ENCODE results near the gene GRK3. TPM values are rescaled to one million over a fixed set of nuclear protein-coding genes. Genes with fewer than 3 reads are reported as not detected.
"Not testable (repeated sequence)": the region's sequence is repeated elsewhere in the genome, so short reads cannot be mapped to it uniquely, and the experiment has no call there.

GRK3 gene
- total and polyA plus RNA-seq, 5 experiments from 2014 or later = 0.19 to 8.8 (median 0.77) TPM

GRCh38 chr22:25540166-25540907, 24.1 kb upstream of the GRK3 start:
- Mint-ChIP-seq H3K4me3 (no peak overlapping the region), H3K27me3 (peaks cover 0 to 7% (median 3%) of the 10 kb centered on the region in 5 donors), H3K4me1 (peaks cover 0 to 11% (median 0%) of the 10 kb centered on the region in 4 donors), H3K27ac (no peak overlapping the region), H3K9me3 (no peaks in the 10 kb centered on the region), H3K36me3 (peaks cover 0 to 3% (median 0%) of the 10 kb centered on the region in 3 donors)
- no peak for ATAC-seq
- no peak for DNase-seq
- POLR2A ChIA-PET = no interaction called here

GRCh38 chr22:25540908-25541660, 23.4 kb upstream of the GRK3 start:
- ATAC-seq (no peak), DNase-seq (no peak)
- Mint-ChIP-seq H3K27me3 (peaks cover 0 to 6% (median 0%) of the 10 kb centered on the region in 5 donors), H3K4me1 (peaks cover 0 to 16% (median 0%) of the 10 kb centered on the region in 4 donors), H3K36me3 (peaks cover 0 to 3% (median 0%) of the 10 kb centered on the region in 3 donors), H3K27ac (peak overlapping the region in 1 of 10 donors; percentile 29), H3K4me3 (no peak overlapping the region), H3K9me3 (no peaks in the 10 kb centered on the region)
- POLR2A ChIA-PET = no interaction called here

- Mint-ChIP-seq H3K4me1 (peaks cover 0 to 21% (median 0%) of the 10 kb centered on the region in 4 donors), H3K27ac (no peak overlapping the region), H3K27me3 (peaks cover 0 to 3% (median 0%) of the 10 kb centered on the region in 5 donors), H3K4me3 (no peak overlapping the region), H3K36me3 (peaks cover 0 to 3% (median 0%) of the 10 kb centered on the region in 3 donors), H3K9me3 (no peaks in the 10 kb centered on the region)
- POLR2A ChIA-PET = no interaction called here
- DNase-seq = no peak
- ATAC-seq = no peak
Measured at GRCh38 chr22:25542191-25542590, 22.3 kb upstream of the GRK3 start.

- POLR2A ChIA-PET = no interaction called here
- peaks cover 0 to 3% (median 0%) of the 10 kb centered on the region in 5 donors for H3K27me3 Mint-ChIP-seq
- DNase-seq (no peak), ATAC-seq (no peak)
- H3K36me3 Mint-ChIP-seq = peaks cover 0 to 3% (median 0%) of the 10 kb centered on the region in 3 donors
- peaks cover 0 to 24% (median 1%) of the 10 kb centered on the region in 4 donors for H3K4me1 Mint-ChIP-seq
- H3K27ac Mint-ChIP-seq = peak overlapping the region in 1 of 10 donors; percentile 78
- no peaks in the 10 kb centered on the region for H3K9me3 Mint-ChIP-seq
- H3K4me3 Mint-ChIP-seq = no peak overlapping the region
Measured at GRCh38 chr22:25542720-25543402, 21.6 kb upstream of the GRK3 start.

- H3K27me3 Mint-ChIP-seq = peaks cover 0 to 3% (median 0%) of the 10 kb centered on the region in 5 donors
- no peak for DNase-seq
- no peaks in the 10 kb centered on the region for H3K9me3 Mint-ChIP-seq
- peaks cover 0 to 3% (median 0%) of the 10 kb centered on the region in 3 donors for H3K36me3 Mint-ChIP-seq
- no peak overlapping the region for H3K4me3 Mint-ChIP-seq
- H3K27ac Mint-ChIP-seq = peak overlapping the region in 1 of 10 donors; percentile 20
- peaks cover 0 to 31% (median 1%) of the 10 kb centered on the region in 4 donors for H3K4me1 Mint-ChIP-seq
- ATAC-seq = no peak
- POLR2A ChIA-PET = no interaction called here
Measured at GRCh38 chr22:25545146-25545545, 19.3 kb upstream of the GRK3 start.

- ATAC-seq = no peak
- POLR2A ChIA-PET = no interaction called here
- no peak for DNase-seq
Measured at GRCh38 chr22:25545672-25546071, 18.8 kb upstream of the GRK3 start.

GRCh38 chr22:25546242-25546641, 18.2 kb upstream of the GRK3 start:
- POLR2A ChIA-PET = no interaction called here
- Mint-ChIP-seq H3K9me3 (peaks cover 0 to 4% (median 0%) of the 10 kb centered on the region in 9 donors), H3K27me3 (peaks cover 0 to 2% (median 0%) of the 10 kb centered on the region in 5 donors), H3K36me3 (peaks cover 0 to 3% (median 0%) of the 10 kb centered on the region in 3 donors), H3K4me1 (peaks cover 0 to 31% (median 1%) of the 10 kb centered on the region in 4 donors), H3K4me3 (no peak overlapping the region), H3K27ac (no peak overlapping the region)
- DNase-seq = no peak
- ATAC-seq = no peak

More at GRCh38 chr22:25545672-25546071, 18.8 kb upstream of the GRK3 start:
- no peak overlapping the region for H3K27ac Mint-ChIP-seq
- no peak overlapping the region for H3K4me3 Mint-ChIP-seq
- H3K9me3 Mint-ChIP-seq = peaks cover 0 to under 1% (median 0%) of the 10 kb centered on the region in 9 donors
- peaks cover 0 to 3% (median 0%) of the 10 kb centered on the region in 5 donors for H3K27me3 Mint-ChIP-seq
- peaks cover 0 to 31% (median 1%) of the 10 kb centered on the region in 4 donors for H3K4me1 Mint-ChIP-seq
- peaks cover 0 to 3% (median 0%) of the 10 kb centered on the region in 3 donors for H3K36me3 Mint-ChIP-seq

- Mint-ChIP-seq H3K4me3 (no peak overlapping the region), H3K27me3 (peaks cover 0 to under 1% (median 0%) of the 10 kb centered on the region in 5 donors), H3K4me1 (peaks cover 0 to 31% (median 1%) of the 10 kb centered on the region in 4 donors), H3K36me3 (peaks cover 0 to 3% (median 0%) of the 10 kb centered on the region in 3 donors), H3K27ac (no peak overlapping the region), H3K9me3 (peaks cover 0 to 4% (median 1%) of the 10 kb centered on the region in 9 donors)
- DNase-seq (no peak), ATAC-seq (no peak)
- POLR2A ChIA-PET = interaction anchor here (0.6 kb wide), 1 partner anchor 788 kb away, joined by 6 read pairs; no protein-coding TSS in a partner anchor
Measured at GRCh38 chr22:25546751-25547150, 17.7 kb upstream of the GRK3 start.

GRCh38 chr22:25548866-25549464, 15.5 kb upstream of the GRK3 start:
- Mint-ChIP-seq H3K27me3 (peaks cover 0 to 2% (median 0%) of the 10 kb centered on the region in 5 donors), H3K4me3 (no peak overlapping the region), H3K9me3 (peaks cover 0 to 4% (median 1%) of the 10 kb centered on the region in 9 donors), H3K36me3 (no peaks in the 10 kb centered on the region), H3K4me1 (peaks cover 0 to 25% (median 1%) of the 10 kb centered on the region in 4 donors), H3K27ac (no peak overlapping the region)
- no peak for DNase-seq
- ATAC-seq = no peak
- POLR2A ChIA-PET = no interaction called here

GRCh38 chr22:25551396-25551795, 13.1 kb upstream of the GRK3 start:
- no peak for ATAC-seq
- no peak for DNase-seq
- Mint-ChIP-seq H3K27ac (no peak overlapping the region), H3K36me3 (no peaks in the 10 kb centered on the region), H3K4me1 (peaks cover 0 to 14% (median 1%) of the 10 kb centered on the region in 4 donors), H3K27me3 (peaks cover 0 to 2% (median 0%) of the 10 kb centered on the region in 5 donors), H3K4me3 (no peak overlapping the region), H3K9me3 (peaks cover 0 to 4% (median 1%) of the 10 kb centered on the region in 9 donors)
- POLR2A ChIA-PET = no interaction called here

GRCh38 chr22:25552405-25552804, 12.1 kb upstream of the GRK3 start:
- H3K36me3 Mint-ChIP-seq, H3K4me3 Mint-ChIP-seq, H3K27ac Mint-ChIP-seq, H3K9me3 Mint-ChIP-seq, POLR2A ChIA-PET, H3K27me3 Mint-ChIP-seq, ATAC-seq, DNase-seq: not testable (repeated sequence)
- peaks cover 0 to 10% (median 3%) of the 10 kb centered on the region in 4 donors for H3K4me1 Mint-ChIP-seq

GRCh38 chr22:25553131-25553530, 11.3 kb upstream of the GRK3 start:
- H3K9me3 Mint-ChIP-seq = peaks cover 0 to 4% (median 1%) of the 10 kb centered on the region in 9 donors
- peaks cover 0 to 2% (median 0%) of the 10 kb centered on the region in 5 donors for H3K27me3 Mint-ChIP-seq
- no peaks in the 10 kb centered on the region for H3K36me3 Mint-ChIP-seq
- DNase-seq (no peak), ATAC-seq (no peak)
- no peak overlapping the region for H3K4me3 Mint-ChIP-seq
- H3K27ac Mint-ChIP-seq = peak overlapping the region in 1 of 10 donors; percentile 36
- POLR2A ChIA-PET = no interaction called here
- H3K4me1 Mint-ChIP-seq = peaks cover 0 to 6% (median 2%) of the 10 kb centered on the region in 4 donors

Data from naive thymus-derived CD8-positive, alpha-beta T cell (primary cell).